NCI-H2196 treated with DMSO at 0.1 percent for 48 hours (cell line): ENCODE results near the gene RNF150.

Experiments
- DNase-seq: peaks from one replicate; lab custom pipeline; 2025; ENCODE audit not compliant: unreplicated experiment; lab: John Stamatoyannopoulos, UW

The RNF150 gene

DNA sequence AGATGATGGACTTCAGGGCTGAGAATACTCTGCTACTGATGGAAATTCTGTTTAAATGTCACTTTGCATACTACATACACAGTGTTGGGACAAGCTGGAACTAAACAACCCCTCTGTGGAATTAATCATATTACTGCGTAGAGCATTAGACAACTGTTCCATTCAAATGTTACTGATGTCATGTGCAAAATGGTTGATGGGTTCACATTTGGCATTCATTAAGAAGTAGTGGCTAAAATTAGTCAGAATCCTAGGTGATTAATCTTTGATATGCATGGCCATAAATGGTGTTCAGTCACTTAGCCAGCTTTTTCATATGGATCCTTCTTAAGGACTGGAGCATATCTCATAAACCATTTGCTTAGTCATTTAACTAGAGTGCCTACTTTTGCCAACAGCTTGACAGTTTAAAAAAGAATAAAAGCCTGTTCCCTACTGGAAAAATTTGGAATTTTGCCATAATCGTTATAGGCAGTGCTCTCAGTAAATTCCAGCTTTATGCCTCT lies 105.2 kb downstream of the RNF150 start:
- no peak for DNase-seq

DNA sequence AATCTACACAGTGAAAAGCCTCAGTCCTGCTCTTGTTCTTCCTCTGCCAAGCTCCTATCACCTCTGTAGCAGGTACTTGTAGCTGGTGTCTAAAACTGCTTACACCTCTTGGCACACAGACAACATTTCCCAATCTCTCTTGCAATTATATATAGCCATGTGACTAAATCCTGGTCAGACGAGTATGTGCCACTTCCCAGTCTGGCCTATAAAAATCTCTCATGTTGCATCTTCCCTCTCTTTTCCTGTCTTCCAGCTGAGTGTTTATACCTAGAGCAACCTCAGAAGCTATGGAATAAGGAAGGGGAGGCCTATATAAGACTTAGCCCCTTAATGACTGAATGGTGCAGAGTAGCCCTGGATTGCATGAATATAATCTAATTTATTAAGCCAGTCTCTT lies 105.8 kb downstream of the RNF150 start:
- DNase-seq: no peak

DNA sequence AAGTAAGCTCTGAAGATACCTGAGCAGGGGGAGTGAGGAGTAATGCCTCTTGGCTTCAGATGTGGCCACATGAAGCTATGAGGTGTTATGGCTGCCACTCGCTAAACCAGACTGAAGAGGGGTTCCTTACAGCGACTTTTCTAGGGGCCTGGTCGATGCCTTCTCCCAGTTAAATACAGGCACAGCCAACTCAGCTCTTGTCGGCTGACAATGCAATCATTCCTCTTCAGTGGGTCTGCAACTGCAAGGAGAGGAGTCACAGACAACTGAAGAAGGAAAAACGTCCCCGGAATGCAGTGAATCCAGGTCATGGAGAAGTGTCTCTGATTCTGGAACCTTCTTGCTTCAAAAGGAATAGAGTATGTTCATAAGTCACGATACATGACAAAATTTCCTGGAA lies 106.4 kb downstream of the RNF150 start:
- DNase-seq: no peak

DNA sequence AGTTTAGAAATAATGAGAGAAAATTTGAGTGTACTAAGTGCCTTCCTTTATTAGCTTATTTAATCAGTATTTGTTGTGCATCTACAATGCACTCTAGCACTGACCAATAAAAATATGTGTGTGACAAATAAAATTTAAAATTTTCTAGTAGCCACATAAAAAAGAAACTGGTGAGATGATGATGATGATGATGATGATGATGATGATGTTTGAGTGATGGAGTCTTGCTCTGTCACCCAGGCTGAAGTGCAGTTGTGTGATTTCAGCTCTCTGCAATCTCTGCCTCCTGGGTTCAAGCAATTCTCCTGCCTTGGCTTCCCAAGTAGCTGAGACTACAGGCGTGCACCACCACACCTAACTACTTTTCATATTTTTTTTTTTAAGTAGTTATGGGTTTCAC lies 110.2 kb downstream of the RNF150 start:
- no peak for DNase-seq

DNA sequence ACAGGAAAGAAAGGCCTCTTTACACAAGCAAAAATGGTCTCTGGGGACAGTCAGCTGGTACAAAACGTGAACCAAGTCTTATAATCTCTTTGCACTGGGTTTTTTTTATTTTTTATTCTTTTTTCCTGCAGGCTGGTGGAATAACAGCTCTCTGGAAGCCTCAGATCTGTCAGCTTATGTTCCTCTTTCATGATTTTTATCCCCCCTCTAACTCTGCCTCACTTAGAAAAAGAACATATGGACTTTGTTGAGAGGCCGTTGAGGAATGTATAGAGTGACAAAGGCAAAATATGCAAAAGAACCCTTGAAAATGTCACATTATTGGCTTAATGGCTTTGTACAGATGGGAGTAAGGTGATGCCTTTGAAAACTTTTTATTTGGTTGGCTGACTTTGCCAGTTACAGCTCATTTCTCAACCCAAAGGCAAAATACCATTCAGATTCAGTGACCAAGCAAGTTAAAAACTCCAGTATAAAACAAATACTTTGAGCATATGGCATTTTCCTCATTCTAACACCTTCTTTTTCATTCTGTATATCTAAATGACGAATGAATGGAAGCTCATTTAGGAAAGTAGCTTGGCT lies 111.1 kb downstream of the RNF150 start:
- DNase-seq: no peak

DNA sequence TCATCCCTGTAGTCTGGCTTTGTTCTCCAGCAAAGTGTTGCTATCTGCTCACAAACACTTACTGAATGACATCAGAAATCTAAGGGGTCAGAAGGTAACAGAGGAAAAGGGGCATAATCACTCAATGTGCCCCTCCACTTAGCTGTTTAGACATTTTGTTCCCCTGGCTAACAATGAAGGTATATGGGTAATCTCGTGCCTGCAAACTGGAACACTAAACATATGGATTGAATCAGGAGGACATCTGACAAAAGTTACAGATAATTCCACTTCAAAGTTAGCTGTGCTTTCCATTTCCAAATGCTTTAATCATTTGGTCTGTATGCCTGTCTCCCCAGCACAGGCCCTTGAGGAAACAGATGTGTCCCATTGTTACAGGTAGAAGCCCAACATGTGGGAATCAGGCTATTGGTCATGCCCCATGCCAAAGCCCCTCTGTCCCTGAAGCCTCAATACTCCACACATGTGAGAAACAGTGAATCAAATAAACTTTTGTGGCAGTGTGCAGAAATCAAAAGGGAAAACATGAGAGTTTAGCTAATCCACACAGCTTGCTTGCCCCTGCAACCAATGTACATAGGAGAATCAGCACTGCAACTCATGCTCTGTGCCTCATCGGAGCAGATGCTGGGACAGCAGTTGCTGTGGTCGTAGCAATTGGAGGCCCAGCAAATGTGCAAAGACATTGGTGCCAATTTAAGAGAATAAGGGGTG lies 111.7 kb downstream of the RNF150 start:
- DNase-seq: no peak

DNA sequence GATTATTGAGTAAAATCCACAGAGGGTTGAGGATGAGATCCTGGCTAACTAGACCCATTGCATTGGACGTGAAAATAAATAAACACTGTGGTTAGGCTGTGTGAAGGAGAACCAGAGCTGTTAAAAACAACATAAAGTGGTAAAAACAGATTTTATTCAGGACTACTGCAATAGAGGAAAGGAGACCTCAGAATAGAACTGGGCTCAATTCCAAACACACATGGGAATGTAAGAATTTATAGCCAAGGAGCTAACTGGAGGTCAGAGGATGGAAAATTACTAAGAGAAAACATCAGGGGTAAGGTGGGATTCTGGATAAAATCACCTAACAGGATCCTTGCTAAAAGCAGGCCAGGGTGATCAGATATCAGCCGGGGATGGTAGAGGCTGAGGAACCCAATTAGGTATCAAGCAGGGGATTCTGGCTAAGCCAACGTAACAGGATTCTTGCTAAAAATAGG lies 112.4 kb downstream of the RNF150 start:
- DNase-seq: no peak

DNA sequence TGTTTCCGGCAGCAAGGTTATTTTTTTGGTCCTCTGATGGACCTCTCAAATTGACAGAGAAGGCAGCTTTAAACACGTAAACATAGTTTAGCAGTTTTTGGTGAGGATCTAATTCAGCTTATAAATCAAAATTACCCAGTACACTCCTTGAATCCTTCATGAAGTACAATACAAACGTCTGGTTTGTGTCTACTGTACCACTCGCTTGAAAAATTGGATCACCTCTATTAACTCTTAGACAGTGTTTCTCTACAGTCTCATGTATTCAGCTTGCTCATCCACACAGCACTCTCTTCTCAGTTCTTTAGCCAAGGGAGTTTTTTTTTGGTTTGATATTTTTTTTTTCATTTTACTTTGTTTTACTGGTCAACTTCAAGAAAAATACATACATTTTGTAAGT lies 113.5 kb downstream of the RNF150 start:
- no peak for DNase-seq

DNA sequence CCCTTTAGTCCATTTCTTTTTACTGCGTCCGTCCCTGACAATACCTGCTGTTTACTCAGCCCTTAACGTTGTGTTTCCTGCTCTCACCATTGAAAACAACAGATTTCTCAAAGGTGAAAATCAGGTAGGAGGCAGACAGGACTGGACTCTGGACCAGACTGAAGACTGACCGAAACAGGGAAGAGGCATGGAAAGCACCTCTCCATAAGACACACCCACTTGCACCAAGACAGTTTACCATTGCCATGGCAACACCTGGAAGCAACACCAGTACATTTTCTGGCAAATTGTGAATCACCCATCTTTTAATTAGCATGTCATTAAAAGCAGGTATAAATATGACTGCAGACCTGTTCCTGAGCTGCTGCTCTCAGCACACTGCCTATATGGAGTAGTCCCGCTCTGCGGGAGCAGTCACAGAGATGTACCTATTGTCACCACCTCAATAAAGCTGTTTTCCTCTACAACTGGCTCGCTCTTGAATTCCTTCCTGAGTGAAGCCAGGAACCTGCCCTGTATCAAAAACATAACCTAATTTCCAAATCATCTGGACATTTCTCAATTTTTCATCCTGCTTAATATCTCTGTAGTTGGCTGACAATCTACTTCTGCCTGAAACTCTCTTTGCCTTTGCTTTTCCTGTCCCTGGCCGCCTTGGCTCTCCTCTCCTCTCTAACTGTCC lies 117.0 kb downstream of the RNF150 start:
- DNase-seq: no peak

DNA sequence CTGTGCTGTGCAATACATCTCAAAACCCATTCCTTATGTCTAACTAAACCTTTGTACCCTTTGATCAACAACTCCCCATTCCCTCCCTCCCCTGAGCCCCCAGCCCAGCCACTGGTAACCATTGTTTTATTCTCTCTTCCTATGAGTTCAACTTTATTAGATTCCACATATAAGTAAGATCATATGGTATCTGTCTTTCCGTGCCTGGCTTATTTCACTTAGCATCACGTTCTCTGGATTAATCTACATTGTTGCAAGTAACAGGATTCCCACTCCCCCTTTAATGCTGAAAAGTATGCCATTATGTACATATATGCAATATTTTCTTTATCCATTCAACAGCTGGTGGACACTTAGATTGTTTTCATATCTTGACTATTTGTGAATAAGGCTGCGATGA lies 119.4 kb downstream of the RNF150 start:
- DNase-seq: no peak

DNA sequence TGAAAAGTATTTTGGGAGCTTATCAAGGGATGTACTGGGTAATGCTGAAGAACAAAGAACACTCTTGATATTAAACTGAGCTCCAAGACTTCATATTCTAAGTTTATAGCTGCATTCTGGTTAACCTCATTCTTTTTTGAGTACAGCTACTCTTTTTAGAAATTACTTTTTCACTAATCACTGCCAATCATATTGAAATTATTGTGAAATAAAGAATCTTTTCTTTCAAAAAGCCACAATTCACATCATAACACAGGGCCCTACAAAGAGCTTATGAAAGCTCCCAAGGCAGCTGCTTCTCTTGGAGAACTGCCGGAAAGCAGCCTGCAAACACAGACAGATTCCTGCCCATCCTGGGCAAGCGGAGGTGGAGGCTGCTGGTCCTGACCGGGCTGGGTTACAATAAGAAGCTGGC lies 121.4 kb downstream of the RNF150 start:
- no peak for DNase-seq

DNA sequence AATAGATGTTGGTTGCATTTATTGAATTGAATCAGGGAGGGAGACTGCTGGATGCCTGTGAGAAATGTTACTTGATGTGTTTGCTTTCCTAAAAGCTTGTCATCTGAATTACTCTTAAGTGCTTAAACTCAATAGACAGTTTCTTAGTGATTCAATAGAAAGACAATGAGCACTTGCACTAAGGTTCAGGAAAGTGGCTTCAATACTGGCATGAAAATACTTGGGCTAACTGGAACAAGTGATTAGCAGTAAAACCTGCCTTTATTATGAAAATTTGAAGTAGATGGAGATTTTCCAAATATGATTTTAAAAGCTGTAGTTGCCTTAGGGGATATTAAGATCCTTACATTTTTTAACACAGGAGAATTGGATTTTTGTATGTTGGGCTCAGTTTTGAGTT lies 123.3 kb downstream of the RNF150 start:
- no peak for DNase-seq

DNA sequence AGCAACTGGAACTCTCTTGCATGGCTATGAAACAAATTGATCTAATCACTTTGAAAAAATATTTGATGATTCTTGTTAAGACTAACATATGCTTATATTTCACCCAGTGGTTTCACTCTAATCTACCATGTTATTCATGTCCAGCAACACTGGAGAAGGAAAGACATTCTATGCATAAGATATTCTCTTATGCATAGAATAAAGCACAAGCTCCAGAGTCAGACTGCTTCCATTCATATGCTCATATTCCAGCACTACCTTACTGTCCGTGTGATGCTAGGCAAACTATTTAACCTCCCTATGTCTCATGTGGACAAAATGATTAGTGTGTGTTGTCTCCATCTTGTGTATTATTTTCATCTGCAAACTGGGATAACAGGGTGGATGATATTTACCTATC lies 124.1 kb downstream of the RNF150 start:
- no peak for DNase-seq

DNA sequence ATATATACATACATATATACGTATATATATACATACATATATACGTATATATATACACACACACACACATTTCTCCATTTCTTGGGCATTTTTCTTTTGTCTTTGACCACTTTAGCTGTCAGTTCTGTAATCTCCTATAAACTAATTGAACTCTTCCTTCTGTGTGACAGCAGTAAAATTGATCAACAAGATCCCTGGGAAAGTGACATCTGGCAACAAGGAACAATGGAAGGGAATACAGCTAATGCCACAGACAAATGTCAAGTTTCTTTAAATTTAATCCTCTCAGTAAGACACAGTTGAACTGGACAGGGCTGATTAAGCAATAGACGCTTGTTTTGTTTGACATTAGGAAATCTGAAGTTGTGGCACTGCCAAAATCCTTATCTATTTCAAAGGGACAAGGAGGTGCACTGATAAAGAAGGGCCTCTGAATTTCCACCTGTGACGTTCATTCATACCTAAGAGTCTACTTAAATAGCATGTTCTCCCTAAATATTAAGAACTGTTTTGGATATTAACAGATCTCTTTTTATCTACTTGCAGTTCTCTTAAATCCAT lies 126.9 kb downstream of the RNF150 start:
- no peak for DNase-seq

DNA sequence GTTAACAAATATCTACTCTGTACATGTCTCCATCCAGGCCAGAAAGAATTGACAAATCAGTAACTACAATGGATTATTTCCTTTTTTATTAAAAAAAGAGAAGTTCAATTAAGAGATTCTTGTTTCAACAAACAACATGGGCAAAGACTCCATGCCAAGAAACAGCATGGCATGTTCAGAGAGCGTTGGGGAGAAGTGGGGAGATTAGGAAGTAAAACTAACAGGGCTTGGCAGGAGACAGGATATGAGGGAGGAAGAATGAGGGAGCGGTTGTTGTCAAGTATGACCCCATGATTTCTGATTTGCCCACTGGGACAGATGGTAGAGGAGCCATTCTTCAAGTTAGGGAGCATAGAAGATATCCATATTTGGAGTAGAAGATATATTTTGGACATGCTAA lies 128.4 kb downstream of the RNF150 start:
- DNase-seq: no peak

DNA sequence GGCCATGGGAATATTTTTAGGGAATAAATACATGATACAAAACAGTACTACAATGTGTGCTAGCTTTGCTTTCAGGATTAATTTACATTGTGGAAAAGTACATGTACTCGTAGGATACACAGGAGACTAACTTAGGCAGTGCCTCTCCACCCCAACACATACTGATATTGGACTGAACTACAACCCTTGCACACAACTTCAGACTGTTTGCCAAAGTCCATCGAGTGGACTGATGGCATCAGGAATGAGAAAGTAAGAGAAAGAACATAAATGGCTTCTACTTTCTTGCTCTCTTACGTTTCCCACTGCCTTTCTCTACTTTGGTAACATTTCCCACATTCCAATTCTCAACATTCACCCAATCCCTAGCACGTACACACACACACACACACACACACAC lies 130.1 kb downstream of the RNF150 start:
- no peak for DNase-seq

DNA sequence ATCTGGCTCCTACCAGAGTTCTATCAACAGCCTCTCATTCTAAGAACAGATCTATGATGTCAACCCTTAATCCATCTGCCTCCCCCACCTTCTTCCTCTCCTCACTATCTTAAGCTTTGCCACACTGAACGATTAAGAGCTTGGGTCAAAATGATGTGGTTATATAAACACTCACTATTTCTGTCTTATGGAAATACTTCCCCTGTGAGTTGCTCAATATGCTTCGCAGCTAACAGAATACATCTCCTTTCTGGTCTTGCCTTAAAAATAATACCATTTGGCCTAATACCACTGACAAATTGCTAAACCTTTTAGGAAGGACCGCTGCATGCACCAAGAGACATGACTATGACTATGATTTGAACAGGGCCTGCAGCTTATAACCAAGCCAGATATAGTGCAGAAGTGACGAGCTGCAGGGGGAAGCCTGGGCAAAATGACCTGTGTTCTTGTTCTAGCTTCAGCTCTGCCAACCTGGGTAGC lies 130.9 kb downstream of the RNF150 start:
- DNase-seq: no peak

DNA sequence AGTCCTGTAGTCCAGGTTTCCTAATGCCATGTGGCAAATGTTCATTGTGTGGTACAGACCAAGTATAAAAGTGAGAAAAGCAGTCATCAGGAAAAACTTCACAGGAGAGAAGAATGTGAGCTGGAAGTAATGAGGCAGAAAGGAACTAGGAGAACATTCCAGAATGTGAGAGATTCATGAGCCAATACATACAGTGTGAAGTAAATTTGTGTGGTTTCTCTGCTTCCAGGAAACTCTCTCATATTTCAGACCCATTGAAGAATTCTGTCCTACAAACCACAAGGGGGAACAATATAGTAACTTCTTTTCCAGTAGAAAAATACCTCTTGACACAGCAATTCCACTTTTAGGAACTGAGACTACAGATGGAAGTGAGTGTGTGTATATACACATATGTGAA lies 136.5 kb downstream of the RNF150 start:
- DNase-seq: no peak

DNA sequence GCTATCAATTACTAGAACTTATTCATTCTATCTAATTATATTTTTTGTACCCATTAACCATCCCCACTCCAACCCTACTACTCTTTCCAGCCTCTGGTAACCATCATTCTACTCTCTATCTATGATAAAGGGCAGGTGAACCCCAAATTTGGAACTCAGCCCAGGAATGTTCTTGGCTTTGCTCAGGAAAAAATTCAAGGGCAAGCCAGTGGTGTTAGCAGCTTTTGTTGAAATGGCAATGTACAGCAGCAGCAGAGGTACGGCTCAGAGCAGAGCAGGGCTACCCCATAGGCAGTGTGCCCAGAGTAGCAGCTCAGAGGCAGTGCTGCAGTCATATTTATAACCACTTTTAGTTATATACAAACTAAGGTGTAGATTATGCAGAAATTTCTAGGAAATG lies 138.2 kb downstream of the RNF150 start:
- DNase-seq: no peak

DNA sequence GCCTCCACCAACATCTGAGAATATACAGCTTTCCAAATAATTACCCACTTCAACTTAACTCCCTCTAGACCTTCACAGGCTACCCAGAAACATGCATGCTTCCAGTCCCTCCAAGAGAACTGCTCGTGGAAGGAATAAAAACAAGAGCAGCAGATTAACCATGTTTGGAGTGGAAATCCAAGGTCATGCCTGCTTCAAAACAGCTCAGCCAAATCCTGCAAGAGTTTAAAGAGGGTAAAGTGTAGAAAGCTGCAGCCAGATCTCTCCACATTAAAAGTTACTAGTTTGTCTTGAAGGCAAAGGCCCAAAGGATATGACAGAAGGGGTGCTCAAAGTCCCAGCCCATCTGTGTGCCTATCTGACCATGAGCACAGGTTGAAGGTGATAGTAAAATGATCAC lies 139.3 kb downstream of the RNF150 start:
- no peak for DNase-seq

DNA sequence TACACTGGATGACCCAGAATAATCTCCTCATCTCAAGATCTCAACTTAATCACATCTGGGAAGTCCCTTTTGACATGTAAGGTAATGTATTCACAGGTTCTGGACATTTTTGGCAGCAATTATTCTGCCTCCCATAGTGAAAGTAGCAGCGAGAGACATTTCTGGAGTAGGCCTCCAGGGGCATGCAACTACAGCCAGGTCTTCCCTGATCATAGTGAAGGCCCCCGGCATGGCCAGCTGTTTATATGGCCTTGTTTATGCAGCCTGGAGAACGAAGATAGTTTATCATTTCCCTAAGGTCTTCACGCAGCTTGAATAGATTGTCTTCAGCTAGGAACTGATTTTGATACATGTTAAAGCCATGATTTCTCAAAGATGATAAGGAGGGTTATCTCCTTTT lies 139.9 kb downstream of the RNF150 start:
- no peak for DNase-seq

DNA sequence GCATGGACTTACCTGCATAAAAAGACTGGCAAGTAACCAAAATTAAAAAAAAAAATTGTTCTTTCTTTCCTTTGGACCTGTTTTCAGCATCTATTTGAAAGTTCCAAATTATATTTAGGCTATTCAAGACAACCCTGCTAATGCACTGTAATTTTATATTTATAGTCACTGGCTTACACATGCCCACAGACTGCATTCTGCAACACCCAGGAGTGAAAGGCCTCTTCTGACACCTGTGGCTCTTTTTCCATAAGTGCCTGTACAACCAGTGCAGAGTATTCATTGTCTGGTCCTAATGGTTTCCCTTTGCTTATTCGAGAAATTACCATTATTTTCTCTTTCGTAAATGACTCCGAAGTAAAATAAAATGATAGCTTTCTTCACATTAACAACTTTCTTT lies 143.3 kb downstream of the RNF150 start:
- DNase-seq: no peak
